COLO829 (cell line): ENCODE data around the gene DEK.

Experiments used
- DNase-seq: peaks from one replicate; pipeline ENCODE4 v3.0.0; 2012; ENCODE audit warnings: low spot score

DEK gene

DNA sequence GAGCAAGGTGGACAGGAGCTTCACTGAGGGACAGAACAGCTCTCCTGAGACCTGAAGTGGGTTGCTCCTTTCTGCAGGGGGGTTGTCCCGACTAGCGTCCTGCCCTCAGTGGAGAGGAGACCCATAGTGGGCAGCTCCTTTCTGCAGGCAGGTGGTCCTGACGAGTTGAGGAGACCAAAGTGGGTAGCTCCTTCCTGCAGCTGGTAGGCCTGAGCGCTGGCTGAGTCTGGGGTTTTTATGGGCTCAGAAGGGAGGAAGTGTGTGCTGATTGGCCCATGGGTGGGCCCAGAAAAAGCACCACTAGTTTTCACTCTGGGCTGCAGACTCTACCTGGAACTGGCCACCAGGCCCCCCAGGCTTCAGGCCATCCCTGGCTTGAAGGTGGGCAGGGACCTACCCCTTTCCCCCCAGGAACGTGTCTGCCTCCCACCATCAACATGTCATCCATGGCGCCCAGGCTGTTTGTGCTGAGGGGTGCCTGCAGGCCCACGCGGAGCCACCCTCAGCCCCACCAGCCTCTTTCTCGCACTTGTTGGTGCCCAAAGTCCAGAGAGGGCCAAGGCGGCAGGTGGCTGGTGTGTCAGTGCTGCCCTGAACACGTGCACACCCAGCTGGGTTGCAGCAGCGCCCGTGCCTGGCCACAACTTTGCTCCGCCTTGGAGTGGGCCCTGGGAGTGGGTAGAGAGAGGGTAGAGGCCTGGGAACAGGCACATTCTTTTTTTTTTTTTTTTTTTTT lies 1.6 kb upstream of the DEK start:
- no peak for DNase-seq

DNA sequence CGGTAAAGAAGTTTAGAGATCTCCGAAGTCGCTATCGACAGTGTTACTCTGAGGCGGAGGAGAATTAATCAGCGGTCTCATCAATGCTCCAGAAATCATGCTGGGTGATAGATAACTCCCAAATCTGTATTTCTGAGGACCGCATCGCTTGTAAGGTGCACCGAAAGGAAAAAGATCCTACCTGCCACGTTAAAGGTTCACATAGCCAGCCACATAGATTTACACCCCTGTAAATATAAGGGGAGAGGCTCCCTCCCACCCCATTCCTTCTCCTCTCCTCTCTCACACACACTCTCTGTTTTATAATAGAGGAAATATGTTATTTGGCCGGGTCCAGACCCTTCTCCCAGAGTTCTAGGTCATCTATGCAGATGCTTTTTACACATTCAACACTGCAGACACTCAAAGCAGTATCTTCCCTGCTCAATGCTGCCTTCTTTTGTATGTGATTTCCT lies 620 bp upstream of the DEK start:
- no peak for DNase-seq

DNA sequence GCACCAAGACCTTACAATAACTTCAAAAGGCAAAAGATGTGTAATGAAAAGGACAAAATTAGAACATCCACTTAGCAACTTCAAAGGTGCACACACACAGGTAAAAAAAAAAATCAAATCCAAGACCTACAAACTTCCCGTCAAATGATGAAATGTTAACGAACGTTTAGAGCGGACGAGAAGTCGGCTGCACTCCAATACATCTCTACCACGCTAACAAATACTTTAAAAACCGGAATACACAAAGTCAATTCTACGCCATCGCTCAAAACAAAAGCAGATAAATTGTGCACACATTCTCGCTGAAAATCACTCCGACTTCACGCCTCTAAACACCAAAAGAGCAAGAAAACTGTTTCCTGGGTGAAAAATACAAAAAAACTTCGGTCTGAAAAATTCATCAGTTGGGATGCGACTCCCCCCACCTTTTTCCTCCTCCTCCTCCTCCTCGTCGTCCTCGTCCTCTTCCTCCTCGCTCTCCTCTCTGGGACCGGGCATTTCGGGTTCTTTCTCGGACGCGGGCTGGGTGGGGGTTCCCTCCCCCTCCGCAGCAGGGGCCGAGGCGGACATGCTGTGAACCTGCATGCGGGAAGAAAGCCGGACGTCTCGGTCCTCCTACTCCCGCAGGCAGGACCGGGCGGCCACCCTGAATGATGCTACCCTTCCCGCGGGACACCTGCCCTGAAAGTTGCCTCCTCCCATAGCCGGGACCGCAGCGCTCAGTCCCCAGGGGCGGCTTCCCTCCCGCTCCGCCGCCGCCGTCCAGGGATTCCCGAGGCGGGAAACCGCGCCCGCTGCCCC lies 712 bp downstream of the DEK start:
- DNase-seq, result no peak

DNA sequence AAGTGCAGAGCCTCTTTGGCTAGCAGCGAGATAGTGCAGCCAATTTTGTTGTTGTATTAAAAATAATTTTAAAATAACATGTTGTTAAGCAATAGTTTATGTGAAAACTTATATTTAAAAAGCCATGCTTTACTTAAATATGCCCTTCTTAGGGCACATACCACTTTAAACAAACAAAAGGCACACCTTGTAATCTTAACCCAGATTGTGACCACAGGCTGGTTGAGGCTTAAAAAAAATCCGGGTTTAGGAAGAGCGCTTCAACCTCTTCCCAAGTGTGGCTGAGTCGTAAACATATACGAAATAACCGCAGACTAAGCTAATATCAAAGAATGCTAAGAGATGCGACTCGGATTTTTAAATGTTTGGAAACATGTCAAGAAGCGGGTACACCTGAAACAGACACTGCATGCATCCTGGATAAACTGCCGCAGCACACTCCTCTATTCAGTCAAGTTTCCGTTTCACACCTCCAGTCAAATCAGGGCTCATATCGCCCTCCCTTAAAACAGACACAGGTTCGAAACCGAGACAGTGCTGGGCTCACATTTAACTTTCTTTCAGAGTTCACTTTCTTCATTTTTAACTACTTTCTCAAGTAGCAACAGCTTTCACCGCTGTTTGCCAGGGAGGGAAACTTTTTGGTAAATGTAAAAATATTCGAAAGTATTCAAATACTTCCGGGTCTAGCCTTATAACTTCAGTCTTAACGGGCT lies 1.5 kb downstream of the DEK start:
- DNase-seq, result no peak

DNA sequence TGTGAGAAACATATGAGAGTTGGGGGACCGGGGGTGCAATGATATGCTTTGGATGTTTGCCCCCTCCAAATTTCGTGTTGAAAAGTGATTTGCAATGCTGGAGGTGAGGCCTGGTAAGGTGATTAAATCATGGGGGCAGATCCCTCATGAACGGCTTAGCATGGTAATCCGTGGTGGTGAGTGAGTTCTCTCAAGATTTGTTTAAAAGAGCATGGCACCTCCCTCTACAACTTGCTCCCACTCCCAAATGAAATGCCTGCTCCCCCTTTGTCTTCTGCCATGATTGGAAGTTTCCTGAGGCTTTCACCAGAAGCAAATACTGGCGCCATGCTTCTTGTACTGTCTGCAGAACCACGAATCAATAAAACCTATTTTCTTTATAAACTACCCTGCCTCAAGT lies 2.5 kb downstream of the DEK start:
- no peak for DNase-seq

DNA sequence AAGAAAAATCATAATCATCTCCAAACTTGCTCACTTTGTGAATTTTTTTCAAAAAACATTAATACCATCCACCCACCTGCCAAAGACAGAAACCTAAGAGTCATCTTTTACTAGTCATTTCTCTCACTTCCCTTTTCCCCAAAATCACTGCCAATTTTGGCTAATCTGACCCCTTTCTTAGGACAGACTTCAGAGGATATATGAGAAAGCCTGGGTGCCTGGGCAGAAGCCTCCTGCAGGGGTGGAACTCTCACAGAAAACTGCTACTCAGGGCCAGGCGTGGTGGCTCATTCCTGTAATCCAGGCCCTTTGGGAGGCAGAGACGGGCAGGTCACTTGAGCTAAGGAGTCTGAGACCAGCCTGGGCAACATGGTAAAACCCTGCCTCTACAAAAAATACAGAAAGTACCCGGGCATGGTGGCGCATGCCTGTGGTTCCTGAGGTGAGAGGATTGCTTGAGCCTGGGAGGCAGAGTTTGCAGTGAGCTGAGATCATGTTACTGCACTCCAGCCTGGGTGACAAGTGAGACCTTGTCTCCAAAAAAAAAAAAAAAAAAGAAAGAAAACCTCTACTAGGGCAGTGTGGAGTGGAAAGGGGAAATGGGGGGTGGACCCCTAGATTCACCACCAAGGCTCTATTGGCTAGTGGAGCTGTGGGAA lies 3.8 kb downstream of the DEK start:
- DNase-seq, result no peak

DNA sequence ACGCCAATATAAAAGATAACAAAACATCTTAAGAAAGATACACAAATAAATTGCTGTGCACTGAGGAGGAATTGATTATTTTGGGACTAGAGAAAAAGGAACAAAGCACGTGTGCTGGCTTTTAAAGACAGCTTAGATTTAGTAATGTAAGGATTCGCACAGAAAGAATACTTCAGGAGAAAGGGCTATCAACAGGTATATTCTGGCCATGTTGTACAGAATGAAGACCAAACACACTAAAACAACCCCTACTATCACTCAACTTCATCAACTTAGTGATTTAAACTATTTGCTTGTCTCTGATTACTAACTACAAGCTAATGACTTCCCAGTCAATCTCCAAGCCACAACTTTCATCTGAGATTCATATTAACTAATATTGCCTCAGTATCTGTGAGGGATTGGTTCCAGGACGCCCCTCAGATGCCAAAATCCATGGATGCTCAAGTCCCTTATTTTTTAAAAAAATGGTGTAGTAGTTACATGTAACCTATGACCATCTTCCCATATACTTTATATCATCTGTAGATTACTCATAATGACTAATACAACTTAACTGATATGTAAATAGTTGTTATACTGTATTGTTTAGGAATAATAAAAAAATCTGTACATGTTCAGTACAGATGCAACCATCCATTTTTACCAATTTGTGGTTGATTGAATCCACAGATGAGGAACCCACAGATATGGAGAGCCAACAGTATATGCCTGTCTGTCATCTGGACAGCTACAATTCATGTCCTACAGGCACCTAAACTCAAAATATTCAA lies 4.5 kb downstream of the DEK start:
- DNase-seq, result no peak

DNA sequence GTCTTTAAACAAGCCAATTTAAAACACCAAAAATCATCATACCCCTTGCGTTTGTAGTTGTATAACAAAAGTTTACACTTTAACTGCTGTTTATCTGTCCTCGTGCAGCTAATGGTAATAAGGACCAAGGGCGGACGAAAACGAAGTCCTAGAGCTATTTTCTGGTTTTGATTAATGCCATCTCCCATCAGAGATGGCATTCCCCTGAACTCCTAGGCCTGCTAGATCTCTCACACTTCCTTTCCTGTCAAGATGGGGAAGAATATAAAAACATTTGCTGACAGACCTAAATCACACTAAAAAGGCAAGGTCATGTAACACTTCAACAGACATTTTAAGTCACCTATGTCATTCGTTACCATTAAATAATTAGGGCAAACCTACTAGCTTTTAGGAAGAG lies 9.5 kb downstream of the DEK start:
- no peak for DNase-seq

DNA sequence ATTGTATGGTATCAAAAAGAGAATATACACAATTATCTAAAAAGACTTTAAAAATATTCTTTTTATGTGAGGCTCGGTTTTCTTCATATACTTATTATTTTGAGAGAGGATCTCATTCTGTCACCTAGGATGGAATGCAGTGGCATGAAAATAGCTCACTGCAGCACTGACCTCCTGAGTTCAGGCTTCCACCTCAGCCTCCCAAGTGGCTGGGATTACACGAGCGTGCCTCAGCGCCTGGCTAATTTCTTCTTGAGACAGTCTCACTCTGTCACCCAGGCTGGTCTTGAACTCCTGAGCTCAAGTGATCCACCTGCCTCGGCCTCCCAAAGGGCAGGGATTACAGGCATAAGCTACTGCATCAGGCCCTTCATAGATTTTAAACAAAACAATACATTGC lies 10.7 kb downstream of the DEK start:
- DNase-seq, result no peak

DNA sequence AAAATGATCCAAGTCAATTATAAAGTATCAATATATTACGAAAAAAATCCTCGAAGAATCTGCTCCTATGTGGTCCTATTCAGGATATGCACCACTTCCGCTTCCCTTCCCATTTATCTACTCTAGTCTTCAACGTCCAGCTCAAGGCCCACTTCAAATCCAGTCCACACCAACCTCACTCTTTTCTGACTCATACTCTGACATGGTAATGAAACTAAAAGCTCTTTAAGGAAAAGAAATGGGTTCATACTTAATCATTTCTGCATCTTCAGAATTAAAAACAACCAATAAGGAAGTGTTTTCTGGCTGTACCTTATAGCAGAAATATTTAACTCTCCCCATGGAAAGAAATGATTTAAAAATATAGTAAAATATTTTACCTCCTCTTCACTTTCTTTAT lies 15.1 kb downstream of the DEK start:
- DNase-seq, result no peak

DNA sequence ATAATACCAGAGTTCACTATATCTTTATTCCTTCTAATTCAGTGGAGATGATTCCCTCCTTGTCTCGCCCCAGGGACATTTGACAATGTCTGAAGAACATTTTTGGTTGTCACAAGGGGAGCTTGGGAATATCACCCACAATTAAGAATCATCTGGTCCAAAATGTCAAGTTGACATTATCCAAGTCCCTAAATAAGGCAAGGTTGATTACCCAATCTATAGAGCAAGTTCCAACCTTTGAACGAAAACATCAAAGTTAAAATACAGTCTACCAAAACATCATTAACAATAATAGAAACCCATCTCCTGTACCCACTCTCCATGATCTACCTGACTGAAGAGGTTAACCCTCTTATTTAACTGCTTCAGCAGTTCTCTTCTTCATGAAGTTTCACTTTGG lies 15.6 kb downstream of the DEK start:
- DNase-seq, result no peak

DNA sequence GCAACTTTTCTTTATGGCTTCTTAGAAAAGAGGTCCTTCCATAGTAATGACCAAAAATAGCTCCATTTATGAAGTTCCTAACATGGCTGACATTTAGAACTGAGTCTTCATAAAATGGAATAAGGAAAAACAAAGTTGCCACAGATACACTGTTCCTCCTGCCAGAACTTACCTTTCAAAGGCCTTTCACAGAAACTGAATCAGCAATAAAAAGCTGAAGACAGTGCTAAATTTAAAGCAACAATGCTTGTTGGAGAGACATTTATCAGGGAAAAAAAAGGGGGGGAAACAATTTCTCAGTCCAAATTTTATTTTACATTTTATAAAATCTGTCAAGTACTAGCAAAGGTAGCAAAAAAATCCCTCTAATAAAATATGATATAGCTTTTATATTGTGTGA lies 17.3 kb downstream of the DEK start:
- DNase-seq, result no peak

DNA sequence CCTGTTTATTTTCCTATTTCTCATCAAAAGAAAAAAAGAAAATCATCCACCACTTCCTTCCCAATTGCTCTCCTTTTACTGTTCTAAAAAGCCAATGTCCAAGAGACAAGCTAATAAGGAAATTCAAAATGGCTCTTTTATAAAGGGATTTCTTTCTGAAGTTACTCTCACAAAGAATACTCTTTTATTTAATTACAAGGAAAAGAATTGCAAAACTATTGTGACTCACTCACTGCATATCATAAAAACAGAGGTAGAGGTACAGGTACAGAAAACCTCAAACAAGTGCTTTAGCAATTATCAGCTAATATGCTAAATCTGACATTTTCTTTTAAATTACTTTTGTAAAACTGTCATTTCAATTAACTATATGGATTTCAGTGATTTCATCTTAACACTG lies 18.1 kb downstream of the DEK start:
- DNase-seq, result no peak

DNA sequence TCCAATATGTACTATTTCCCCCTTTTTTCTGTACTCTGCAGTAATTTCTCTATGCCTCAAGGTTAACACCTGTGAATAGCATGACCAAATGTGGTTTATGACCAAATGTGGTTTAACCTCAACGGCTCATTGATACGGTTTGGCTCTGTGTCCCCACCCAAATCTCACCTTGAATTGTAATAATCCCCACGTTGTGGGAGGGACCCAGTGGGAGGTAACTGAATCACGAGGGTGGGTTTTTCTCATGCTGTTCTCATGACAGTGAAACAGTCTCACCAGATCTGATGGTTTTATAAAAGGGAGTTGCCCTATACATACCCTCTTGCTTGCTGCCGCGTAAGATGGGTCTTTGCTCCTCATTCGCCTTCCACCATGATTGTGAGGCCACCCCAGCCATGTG lies 18.7 kb downstream of the DEK start:
- DNase-seq, result no peak

DNA sequence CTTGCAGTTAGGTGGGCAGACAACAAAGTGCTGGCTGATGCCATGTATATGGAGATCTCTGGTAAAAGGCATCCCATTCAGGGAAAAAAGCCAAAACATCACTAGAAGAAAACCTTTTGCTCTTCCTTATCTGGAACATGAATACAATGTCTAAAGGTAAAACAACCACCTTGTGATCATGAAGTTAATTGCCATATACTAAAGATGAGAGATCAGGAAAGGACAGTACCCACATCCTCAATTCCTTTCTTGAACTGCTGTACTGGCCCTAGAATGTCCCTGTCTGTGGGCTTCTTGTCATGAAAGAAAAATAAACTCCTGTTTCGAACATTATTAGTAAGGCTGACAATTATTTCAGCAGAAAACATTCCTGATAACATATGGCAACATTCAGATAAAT lies 19.3 kb downstream of the DEK start:
- no peak for DNase-seq

DNA sequence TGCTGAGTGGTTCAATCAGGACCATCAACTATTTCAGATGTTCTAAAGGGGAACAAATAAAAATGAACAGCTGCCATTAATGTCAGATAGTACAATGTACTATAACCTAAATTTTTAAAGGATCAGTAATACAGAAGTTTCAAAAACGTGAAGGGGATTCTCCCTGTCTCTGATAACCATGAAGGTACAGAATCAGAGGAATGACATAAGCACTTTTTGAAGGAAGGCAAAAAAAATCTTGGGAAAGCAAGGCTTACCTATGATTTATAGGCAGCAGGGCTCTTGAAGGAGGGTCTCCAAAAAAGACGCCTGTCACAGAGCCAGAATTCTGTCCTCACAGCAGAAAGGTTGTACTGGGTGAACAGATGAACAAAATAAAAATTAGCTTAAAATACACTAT lies 20.1 kb downstream of the DEK start:
- no peak for DNase-seq

DNA sequence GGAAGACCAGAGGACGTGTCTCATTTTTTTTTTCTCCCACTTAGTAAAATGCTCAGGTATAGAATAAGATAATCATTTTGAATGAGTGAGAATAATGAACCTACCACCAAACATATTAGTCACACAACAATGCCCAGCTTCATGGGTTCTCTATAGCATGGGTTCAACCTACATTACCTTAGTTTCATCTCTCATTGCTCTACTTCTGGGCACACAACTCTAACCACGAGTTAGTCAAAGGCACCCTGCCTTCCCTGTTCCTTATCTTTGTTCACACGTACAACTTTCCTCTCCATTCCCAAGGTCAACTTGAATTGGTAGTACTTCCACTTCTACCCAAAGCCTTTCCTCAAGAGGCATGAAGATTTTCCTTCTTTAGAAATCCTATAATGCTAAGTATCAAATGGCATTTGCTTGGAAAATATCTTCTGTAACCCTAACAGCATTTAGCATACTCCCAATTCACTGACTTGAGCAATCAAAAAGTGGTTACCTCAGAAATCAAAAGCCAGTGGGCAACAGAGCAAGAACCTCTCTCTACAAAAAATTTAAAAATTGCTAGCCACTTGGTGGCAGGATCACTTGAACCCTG lies 20.9 kb downstream of the DEK start:
- no peak for DNase-seq

DNA sequence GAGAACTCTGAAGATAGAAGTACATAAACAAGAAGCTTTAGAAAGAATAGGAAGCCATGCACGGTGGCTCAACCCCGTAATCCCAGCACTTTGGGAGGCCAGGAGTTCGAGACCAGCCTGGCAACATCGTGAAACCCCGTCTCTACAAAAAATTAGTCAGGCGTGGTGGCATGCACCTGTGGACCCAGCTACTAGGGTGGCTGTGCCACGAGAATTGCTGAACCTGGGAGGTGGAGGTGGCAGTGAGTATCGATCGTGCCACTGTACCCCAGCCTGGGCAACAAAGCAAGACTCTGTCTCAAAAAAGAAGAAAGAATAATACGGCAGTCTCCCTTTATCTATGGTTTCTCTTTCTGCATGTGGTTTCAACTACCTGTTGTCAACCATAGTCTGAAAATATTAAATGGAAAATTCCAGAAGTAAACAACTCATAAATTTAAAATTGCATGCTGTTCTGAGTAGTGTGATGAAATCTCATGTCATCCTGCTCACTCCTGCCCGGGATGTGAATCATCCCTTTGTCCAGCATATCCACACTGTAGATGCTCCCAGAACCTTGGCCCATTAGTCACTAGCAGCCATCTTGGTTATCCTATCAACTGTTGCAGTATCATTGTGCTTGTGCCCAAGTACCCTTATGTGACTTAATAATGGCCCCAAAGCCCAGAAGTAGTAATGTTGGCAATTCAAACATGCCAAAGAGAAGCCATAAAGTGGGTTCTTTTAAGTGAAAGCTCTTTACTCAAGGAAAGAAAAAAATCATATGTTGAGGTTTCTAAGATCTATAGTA lies 22.1 kb downstream of the DEK start:
- no peak for DNase-seq

DNA sequence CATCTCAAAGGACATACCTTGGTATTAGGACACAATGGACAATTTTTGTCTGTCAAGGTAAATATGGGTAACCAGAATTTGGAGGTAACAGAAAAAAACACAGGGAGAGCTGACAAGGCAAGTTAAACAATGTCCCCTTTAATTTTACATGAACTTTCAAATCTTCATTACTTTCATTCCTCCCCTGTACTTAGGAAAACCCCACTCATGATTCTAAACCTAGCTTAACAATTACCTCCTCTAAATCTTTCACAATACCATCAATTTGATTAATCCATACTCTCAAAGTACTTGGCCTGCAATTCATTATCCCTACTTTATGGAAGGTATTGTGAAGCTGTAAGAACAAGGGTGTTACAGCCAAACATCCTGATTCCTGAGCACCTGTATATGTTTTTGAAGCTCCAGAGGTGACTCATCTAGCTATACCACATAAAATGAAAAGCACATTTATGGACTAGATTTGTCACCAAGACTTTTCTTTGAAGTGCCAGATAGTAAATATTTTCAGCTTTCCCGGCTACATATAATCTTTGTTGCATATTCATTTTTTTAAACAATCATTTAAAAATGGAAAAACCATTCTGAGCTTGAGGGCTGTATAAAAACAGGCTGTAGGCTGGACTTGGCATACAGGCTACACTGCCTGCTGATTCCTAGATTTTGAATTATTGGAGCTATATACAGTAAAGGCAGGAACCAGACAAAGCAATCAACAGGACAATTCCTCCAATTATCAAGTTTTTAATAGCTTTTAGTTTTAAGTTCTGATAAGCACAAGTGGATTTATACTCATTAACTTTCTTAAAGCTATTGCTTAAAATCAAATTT lies 22.9 kb downstream of the DEK start:
- DNase-seq, result no peak

DNA sequence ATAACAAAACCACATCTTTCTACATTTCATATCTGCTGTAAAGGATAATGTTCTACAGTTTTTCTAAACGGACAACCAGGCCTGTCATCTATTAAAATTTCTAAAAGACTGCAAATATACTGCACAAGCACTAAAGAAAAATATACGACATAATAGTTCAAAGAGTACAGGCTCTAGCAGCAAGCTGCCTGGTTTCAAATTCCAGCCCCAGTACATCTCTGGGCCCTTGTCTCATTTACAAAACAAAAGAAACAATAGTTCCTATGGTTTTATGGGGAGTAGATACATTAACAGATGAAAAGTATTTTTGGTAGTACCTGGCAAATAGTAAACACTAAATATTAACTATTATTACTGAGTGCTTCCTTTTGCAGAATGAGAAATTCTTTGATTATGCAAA lies 24.1 kb downstream of the DEK start:
- DNase-seq, result no peak
